ENCODE data around the gene CHRD.

- TF ChIP-seq, protein P1, sequence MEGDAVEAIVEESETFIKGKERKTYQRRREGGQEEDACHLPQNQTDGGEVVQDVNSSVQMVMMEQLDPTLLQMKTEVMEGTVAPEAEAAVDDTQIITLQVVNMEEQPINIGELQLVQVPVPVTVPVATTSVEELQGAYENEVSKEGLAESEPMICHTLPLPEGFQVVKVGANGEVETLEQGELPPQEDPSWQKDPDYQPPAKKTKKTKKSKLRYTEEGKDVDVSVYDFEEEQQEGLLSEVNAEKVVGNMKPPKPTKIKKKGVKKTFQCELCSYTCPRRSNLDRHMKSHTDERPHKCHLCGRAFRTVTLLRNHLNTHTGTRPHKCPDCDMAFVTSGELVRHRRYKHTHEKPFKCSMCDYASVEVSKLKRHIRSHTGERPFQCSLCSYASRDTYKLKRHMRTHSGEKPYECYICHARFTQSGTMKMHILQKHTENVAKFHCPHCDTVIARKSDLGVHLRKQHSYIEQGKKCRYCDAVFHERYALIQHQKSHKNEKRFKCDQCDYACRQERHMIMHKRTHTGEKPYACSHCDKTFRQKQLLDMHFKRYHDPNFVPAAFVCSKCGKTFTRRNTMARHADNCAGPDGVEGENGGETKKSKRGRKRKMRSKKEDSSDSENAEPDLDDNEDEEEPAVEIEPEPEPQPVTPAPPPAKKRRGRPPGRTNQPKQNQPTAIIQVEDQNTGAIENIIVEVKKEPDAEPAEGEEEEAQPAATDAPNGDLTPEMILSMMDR (conservative IDR thresholded peaks at IDR 0.05; ENCODE audit: low read depth, low read length) = no peak
- TF ChIP-seq EZH2 (IDR thresholded peaks at IDR 0.05; ENCODE audit: low read length, unreplicated experiment) (no peak), EZH2phosphoT487 (IDR thresholded peaks at IDR 0.05; ENCODE audit: borderline replicate concordance, low read length) (no peak)
Observed at GRCh38 chr3:184347321-184348056, 32.4 kb upstream of the CHRD start.
